Esophagus squamous epithelium (tissue), 5 donors: ENCODE measurements around the gene KRCC1. TPM values are rescaled to one million over a fixed set of nuclear protein-coding genes. Genes with fewer than 3 reads are reported as not detected.
"Not testable (repeated sequence)": the region's sequence is repeated elsewhere in the genome, so short reads cannot be mapped to it uniquely, and the experiment has no call there.

Experiments
- DNase-seq: peaks from one replicate; lab custom pipeline; 2025; lab: John Stamatoyannopoulos, UW
- H3K27ac ChIP-seq, 4 donors: fragments of 200-600 bp; sonication (generic); one replicate each; pipeline ENCODE4 v1.5.1; 2016 to 2019; ENCODE audit warnings: mild to moderate bottlenecking in 1 of 4
- H3K27me3 ChIP-seq, 4 donors: fragments of 200-600 bp; sonication (generic); 1 replicate in 3 of 4; 2 replicates in 1 of 4; pipeline versions ENCODE4 v1.5.1 to v1.6.0; 2017 to 2021; ENCODE audit warnings: antibody characterized with exemption in 1 of 4
- H3K36me3 ChIP-seq, 3 donors: fragments of 200-600 bp; sonication (generic); one replicate each; pipeline ENCODE4 v1.5.1; 2016 to 2019
- H3K4me1 ChIP-seq, 3 donors: fragments of 200-600 bp; sonication (generic); one replicate each; pipeline ENCODE4 v1.5.1; 2017 to 2019
- H3K4me3 ChIP-seq, 4 donors: fragments of 200-600 bp; sonication (generic); 1 replicate in 3 of 4; 2 replicates in 1 of 4; pipeline ENCODE4 v1.5.1; 2016 to 2019; ENCODE audit warnings: mild to moderate bottlenecking in 2 of 4, moderate library complexity in 1 of 4
- H3K9me3 ChIP-seq, 3 donors: fragments of 200-600 bp; sonication (generic); one replicate each; pipeline ENCODE4 v1.5.1; 2016 to 2019
- POLR2A ChIP-seq, 4 donors: fragments of 450-650 bp; IDR thresholded peaks; one replicate each; pipeline ENCODE4 v1.6.1; 2017; ENCODE audit warnings: antibody characterized with exemption in 4 of 4, mild to moderate bottlenecking in 4 of 4, moderate library complexity in 3 of 4
- WGBS, 2 donors: methylation state at CpG; one replicate each; pipeline ENCODE4 v1.1.5; 2018; 5-methylcytosine and 5-hydroxymethylcytosine counted together
- intact Hi-C: fragments of 100-400 bp; cut with DNase I; formaldehyde crosslinking; loops from one replicate; pipeline ENCODE4 v1.15.0; 2022
- total RNA-seq, 4 donors: library from RNA; depleted of rRNA; stranded (reverse); fragments of >200 nt; gene quantifications; one replicate each; pipeline ENCODE4 v1.1.0, GENCODE V29; 2016
- TF ChIP-seq, protein P1 (sequence below), 6 experiments: fragments of 450-650 bp in 4 of 6; fragments of 200-600 bp in 2 of 6; sonication (generic) in 2 of 6; IDR thresholded peaks; one replicate each; pipeline ENCODE4 v1.5.1; 2016 to 2019; ENCODE audit warnings: antibody characterized with exemption in 6 of 6, mild to moderate bottlenecking in 4 of 6, moderate library complexity in 4 of 6
- donor health status: DM: yes; HTN: yes; CAD: no.

The KRCC1 gene
- total RNA-seq, 4 donors from 2014 or later = 11.7 to 28.4 (median 20.1) TPM

- peaks cover 0 to 9% (median 0%) of the 10 kb centered on the region in 3 donors for H3K36me3 ChIP-seq
- H3K4me1 ChIP-seq = peaks cover 16 to 42% (median 20%) of the 10 kb centered on the region in 3 donors
- DNase-seq = no peak
- 5 to 17% methylated on average over 1 of the region's 1 CpG for WGBS, 2 donors
- peak overlapping the region in 3 of 4 donors; percentile 76 to 87 (median 86) for H3K4me3 ChIP-seq
- TF ChIP-seq, protein P1, sequence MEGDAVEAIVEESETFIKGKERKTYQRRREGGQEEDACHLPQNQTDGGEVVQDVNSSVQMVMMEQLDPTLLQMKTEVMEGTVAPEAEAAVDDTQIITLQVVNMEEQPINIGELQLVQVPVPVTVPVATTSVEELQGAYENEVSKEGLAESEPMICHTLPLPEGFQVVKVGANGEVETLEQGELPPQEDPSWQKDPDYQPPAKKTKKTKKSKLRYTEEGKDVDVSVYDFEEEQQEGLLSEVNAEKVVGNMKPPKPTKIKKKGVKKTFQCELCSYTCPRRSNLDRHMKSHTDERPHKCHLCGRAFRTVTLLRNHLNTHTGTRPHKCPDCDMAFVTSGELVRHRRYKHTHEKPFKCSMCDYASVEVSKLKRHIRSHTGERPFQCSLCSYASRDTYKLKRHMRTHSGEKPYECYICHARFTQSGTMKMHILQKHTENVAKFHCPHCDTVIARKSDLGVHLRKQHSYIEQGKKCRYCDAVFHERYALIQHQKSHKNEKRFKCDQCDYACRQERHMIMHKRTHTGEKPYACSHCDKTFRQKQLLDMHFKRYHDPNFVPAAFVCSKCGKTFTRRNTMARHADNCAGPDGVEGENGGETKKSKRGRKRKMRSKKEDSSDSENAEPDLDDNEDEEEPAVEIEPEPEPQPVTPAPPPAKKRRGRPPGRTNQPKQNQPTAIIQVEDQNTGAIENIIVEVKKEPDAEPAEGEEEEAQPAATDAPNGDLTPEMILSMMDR (IDR thresholded peaks at IDR 0.05) = no peak
- TF ChIP-seq POLR2A (IDR thresholded peaks at IDR 0.05) = no peak
- H3K27ac ChIP-seq = peak overlapping the region in 3 of 4 donors; percentile 36 to 98 (median 98)
- H3K9me3 ChIP-seq = no peaks in the 10 kb centered on the region
- no peaks in the 10 kb centered on the region for H3K27me3 ChIP-seq
- intact Hi-C loops = no loop called here
Observed at GRCh38 chr2:88053296-88053695, 2.3 kb downstream of the KRCC1 start.

- H3K36me3 ChIP-seq = peaks cover 0 to 13% (median 0%) of the 10 kb centered on the region in 3 donors
- peaks cover 16 to 38% (median 20%) of the 10 kb centered on the region in 3 donors for H3K4me1 ChIP-seq
- no peak overlapping the region for H3K4me3 ChIP-seq
- 64 to 71% methylated on average over 2 of the region's 2 CpGs for WGBS, 2 donors
- no peak for TF ChIP-seq POLR2A (IDR thresholded peaks at IDR 0.05)
- DNase-seq = no peak
- intact Hi-C loops = no loop called here
- H3K27me3 ChIP-seq = no peaks in the 10 kb centered on the region
- H3K9me3 ChIP-seq = no peaks in the 10 kb centered on the region
- no peak overlapping the region for H3K27ac ChIP-seq
Observed at GRCh38 chr2:88051792-88052191, 3.8 kb downstream of the KRCC1 start.

GRCh38 chr2:88049622-88050021 lies 6.0 kb downstream of the KRCC1 start:
- TF ChIP-seq, protein P1 (IDR thresholded peaks at IDR 0.05) = no peak
- no peak for TF ChIP-seq POLR2A (IDR thresholded peaks at IDR 0.05)
- intact Hi-C loops = no loop called here
- H3K27ac ChIP-seq = no peak overlapping the region
- H3K27me3 ChIP-seq = no peaks in the 10 kb centered on the region
- no peak overlapping the region for H3K4me3 ChIP-seq
- DNase-seq = no peak
- H3K36me3 ChIP-seq = peaks cover 0 to 13% (median 0%) of the 10 kb centered on the region in 3 donors
- 44 to 71% methylated on average over 1 of the region's 1 CpG for WGBS, 2 donors
- no peaks in the 10 kb centered on the region for H3K9me3 ChIP-seq
- H3K4me1 ChIP-seq = peaks cover 7 to 35% (median 14%) of the 10 kb centered on the region in 3 donors

- WGBS, 2 donors = 84 to 95% methylated on average over 3 of the region's 3 CpGs
- DNase-seq = no peak
Observed at GRCh38 chr2:88048541-88048940, 7.0 kb downstream of the KRCC1 start.

GRCh38 chr2:88045561-88045960 lies 10.0 kb downstream of the KRCC1 start:
- H3K27me3 ChIP-seq, intact Hi-C loops, H3K4me3 ChIP-seq, H3K9me3 ChIP-seq, H3K36me3 ChIP-seq, H3K27ac ChIP-seq, DNase-seq: not testable (repeated sequence)
- H3K4me1 ChIP-seq = peaks cover 6 to 14% (median 6%) of the 10 kb centered on the region in 3 donors
- WGBS, 2 donors = 87 to 91% methylated on average over 6 of the region's 6 CpGs

More at GRCh38 chr2:88048541-88048940, 7.0 kb downstream of the KRCC1 start:
- Histone ChIP-seq H3K27me3 (no peaks in the 10 kb centered on the region), H3K4me3 (no peak overlapping the region), H3K9me3 (no peaks in the 10 kb centered on the region), H3K4me1 (peaks cover 0 to 30% (median 6%) of the 10 kb centered on the region in 3 donors), H3K27ac (no peak overlapping the region), H3K36me3 (peaks cover 0 to 13% (median 0%) of the 10 kb centered on the region in 3 donors)
- TF ChIP-seq, protein P1 (IDR thresholded peaks at IDR 0.05) = no peak
- no peak for TF ChIP-seq POLR2A (IDR thresholded peaks at IDR 0.05)
- intact Hi-C loops = no loop called here

DNA sequence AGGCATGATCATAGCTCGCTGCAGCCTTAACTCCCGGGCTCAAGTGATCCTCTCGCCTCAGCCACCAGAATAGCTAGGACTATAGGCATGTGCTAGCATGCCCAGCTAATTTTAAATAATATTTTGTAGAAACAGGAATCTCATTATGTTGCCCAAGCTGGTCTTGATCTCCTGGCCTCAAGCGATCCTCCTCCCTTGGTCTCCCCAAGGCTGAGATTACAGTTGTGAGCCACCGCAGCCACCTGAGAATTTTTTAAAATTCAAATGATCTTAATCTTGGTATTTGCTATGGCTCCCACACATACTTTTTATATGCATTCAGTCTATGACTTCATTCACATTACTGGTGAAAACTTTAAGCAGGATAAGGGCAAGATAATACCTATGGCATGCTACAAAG lies 13.1 kb downstream of the KRCC1 start:
- WGBS, 2 donors = 77 to 83% methylated on average over 5 of the region's 5 CpGs
- Histone ChIP-seq H3K27ac (no peak overlapping the region), H3K27me3 (no peaks in the 10 kb centered on the region), H3K4me3 (no peak overlapping the region), H3K9me3 (no peaks in the 10 kb centered on the region), H3K36me3 (no peaks in the 10 kb centered on the region), H3K4me1 (peaks cover 6 to 30% (median 6%) of the 10 kb centered on the region in 3 donors)
- TF ChIP-seq, protein P1 (IDR thresholded peaks at IDR 0.05) = no peak
- TF ChIP-seq POLR2A (IDR thresholded peaks at IDR 0.05) = no peak
- no peak for DNase-seq
- intact Hi-C loops = no loop called here
